Pulmonary artery endothelial cell (primary cell): Measurements from ENCODE around the gene LCE3A. TPM values are rescaled to one million over a fixed set of nuclear protein-coding genes. Genes with fewer than 3 reads are reported as not detected.
"Not testable (repeated sequence)": the region's sequence is repeated elsewhere in the genome, so short reads cannot be mapped to it uniquely, and the experiment has no call there.

Experiments used
- DNase-seq: peaks from one replicate; pipeline ENCODE4 v3.0.0-alpha.2; 2011; ENCODE audit warnings: low read depth, low spot score
- total RNA-seq: library from RNA; depleted of rRNA; stranded (reverse); fragments of >200 nt; gene quantifications from 2 replicates; pipeline ENCODE4 v1.2.3, GENCODE V29; 2014

LCE3A gene, protein sequence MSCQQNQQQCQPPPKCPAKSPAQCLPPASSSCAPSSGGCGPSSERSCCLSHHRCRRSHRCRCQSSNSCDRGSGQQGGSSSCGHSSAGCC
- total RNA-seq: not detected in 2 replicates

DNA sequence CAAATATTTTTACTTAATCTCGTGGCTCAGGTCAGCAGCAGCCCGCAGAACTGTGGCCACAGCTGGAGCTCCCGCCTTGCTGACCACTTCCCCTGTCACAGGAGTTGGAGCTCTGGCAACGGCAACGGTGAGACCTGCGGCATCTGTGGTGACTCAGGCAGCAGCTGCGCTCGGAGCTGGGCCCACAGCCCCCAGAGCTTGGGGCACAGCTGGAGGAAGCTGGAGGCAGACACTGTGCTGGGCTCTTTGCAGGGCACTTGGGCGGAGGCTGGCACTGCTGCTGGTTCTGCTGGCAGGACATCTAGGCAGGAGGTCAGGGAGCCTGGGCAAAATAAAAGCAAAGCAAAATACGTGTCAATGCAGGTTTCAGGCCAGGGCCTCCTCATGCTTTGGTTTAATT, at the start of gene LCE3A:
Gene LCE3A (minus strand): TSS at position 301 of the 400 bp plus-strand sequence. CDS start 0 bp downstream, at position 301.
- no peak for DNase-seq

DNA sequence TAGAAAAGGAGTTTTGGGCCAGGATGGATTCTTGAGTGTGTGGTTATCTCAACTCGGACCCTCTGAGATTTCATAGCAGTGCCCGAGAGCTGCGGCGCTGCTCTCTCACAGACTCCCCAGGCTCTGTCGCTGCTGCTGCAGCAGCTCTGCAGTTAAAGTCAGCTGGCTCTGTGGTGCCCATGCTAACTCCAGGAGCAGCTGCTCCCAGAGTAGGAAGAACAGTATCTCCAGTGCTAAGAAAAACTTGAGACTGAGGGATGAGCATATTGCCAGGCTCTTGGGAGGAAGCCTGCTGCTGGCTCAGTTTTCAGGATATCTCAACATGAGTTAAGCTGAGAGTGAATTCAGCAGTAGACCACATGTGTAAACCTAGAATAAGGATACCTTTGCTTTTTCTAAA, 44.7 kb upstream of the LCE3A start:
- no peak for DNase-seq

DNA sequence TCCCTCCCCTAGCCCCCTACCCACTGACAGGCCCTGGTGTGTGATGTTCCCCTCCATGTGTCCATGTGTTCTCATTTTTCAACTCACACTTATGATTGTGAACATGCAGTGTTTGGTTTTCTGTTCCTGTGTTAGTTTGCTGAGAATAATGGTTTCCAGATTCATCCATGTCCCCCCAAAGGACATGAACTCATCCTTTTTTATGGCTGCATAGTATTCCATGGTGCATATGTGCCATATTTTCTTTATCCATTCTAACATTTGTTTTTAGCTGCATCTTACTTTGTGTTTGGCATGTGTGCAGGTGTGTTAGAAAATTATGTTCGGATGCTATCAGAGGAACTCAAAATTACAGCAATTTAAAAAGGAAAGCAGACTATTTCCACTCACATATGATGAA, 43.3 kb upstream of the LCE3A start:
- DNase-seq: not testable (repeated sequence)

DNA sequence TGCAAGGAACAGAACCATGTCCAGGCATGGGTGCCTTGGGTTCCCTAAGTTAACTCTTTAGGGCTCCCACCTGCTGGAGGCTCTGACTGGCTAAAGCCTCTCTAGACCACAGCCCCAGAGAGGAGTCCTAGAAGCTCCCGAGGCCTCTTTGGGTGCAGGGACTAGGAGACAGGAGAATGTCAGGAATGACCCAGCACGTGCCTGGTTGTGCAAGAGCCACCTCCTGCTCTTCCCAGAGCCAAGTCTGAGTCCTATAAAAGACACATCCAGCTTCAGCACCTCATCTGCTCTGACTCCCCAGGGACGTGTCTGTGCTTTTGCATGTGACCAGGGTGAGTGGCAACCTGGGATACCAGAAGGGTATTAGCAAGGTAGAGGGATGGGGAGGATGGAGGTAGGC, 40.2 kb upstream of the LCE3A start, which contains the start of gene LCE2D:
Gene LCE2D (plus strand): TSS at position 283 of the 400 bp plus-strand sequence. CDS start 726 bp downstream, outside the sequence.
- DNase-seq: no peak

DNA sequence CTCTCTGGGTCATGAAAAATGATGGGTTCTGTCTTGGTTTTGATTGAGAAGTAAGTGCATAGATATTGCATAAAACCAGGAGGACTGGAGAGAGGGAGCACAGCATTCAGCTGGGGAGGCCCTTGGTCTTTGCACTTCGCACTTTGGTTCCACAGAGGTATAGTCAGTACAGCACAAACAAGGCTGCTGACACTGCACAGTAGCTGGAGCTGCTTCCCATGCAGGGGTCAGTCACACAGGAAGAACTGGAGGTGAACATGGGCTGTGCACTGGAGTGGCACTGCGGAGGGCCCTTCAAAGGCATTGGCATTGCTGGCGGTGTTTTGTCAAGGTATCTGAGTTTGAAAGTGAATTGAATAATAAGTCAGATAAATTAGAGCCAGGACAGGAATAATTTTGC, 35.7 kb upstream of the LCE3A start:
- no peak for DNase-seq

DNA sequence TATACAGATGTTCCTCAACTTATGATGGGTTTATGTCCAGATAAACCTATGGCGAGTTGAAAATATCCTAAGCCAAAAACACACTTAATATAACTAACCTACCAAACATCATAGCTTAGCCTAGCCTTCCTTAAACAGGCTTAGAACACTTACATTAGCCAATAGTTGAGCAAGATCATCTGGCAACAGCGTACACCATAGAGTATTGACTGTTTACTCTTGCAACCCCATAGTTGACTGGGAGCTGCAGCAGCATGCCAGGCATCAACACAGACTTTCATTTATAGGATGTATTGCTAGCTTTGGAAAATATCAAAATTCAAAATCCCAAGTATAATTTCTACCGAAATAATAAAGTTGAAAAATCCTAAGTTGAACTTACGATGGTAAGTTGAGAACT, 34.8 kb upstream of the LCE3A start:
- no peak for DNase-seq

DNA sequence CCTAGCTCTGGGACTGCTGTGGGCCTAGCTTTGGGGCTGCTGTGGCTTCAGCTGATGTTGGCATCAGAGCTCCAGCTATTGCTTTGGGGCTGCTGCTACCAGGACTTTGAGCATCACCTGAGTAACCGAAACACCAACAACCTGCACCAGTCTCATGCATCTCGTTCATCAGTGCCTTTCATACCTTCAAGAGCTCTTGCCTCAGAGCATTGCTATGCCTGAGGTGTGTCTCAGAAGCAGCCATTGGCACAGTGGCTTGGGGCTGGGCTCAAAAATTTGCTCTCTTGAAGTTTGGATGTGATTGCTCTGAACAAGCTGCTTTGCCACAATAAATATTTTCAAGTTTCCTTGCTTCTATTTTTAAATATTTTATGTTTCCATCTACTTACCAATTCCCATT, 33.6 kb upstream of the LCE3A start:
- DNase-seq: no peak

DNA sequence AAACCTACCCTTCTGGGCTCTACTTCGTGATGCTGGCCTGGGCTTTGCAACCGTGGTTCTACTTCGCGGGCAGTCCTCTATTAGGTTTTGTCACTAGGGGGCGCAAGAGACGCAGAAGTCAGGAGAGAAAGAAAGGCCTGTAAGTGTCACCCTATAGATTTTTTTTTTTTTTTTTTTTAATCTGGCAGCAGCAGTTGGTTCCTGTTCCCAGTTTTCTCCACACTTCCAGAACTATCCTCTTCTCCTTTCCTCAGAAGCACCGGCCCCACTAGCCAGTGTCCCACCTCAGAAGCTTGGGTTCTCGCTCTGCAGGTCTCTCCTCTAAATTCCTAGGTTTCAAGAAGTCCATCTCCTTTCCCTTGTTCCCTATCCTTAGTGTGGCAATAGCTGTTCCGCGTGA, 31.2 kb upstream of the LCE3A start:
- DNase-seq: peak; percentile 1

DNA sequence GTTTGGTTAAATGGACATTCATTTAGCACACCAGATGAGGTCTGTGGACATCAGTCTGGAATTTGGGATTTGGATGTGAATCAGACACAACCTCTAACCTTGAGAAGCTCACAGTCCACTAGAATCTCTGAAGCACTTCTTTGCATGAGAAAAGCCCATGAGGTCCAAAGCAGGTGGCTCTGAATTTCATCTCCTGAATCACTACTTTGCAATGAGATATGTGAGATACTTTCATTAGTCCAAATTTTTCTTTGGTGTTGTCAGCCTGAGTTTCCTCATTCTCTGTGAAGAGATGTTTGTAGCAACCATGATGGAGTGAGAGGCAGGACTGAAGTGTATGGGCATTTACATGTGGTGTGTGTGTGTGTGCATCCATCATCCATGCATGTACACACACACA, 23.8 kb upstream of the LCE3A start:
- no peak for DNase-seq

DNA sequence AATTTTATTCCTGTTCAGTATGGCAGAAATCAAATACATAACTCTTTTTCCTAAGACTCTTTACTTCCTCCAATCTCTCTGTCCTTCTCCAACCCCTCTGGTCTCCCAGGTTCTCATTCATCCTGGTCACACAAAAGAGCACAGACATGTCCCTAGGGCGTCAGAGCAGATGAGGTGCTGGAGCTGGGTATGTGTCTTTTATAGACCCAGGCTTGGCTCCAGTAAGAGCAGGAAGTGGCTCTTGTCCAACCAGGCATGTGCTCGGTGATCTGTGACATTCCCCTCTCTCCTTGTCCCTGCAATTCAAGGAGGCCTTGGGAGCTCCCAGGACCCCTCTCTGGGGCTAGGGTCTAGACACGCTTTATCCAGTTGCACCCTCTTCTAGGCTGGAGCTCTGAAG, 22.2 kb upstream of the LCE3A start:
- no peak for DNase-seq

DNA sequence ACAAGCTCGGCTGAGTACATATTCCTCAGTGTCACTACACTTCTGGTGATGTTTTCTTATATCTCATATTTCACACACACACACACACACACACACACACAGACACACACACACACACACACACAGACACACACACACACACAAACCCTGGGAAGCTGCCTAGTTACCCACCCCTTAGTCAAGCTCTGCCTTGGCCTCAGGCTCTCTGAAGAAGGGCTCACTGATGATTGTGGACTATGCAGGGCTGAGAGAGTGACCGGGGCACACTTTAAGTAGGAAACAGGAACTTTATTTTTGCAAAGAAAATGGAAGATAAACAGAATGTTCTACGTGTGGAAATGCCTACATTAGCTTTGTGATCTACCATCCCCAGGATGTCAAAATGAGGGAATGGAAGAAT, 21.0 kb upstream of the LCE3A start:
- no peak for DNase-seq

DNA sequence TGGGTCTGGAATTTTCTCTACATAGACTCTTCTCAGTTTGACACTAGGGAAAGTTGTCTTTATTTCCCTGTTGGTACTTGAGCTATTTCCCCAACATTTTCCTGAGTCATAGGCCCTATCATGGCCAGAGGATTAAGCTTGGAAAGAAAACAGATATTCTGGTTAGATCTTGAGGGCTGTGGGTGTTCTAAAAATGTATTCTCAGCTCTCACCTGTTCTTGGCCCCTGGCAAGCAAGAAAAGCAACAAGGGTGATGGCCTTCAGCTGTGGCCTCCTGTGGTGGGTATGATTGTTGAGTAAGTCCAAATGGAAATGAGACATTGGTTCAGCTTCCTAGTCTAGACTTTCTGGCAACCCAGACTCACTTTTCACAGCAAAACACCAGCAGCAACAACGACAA, 17.4 kb upstream of the LCE3A start:
- DNase-seq: no peak

DNA sequence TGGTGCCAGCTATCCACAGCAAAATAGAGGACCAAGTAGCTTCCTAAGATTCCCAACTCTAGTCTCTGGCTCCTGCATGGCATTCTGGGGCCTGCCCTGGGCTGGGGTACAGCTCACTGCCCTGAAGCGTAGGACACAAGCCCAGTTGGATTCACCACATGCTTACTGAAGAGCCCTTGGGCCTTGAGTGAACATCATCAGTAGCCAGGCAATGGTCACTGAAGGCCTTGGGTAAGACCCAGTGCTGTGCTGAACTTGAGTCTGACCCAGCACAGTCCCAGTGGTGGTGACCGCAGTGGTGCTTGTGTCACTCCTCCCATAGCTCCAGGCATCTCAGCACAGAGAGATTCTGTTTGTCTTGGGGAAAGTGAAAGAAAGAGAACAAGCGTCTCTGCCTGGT, 7.7 kb upstream of the LCE3A start:
- DNase-seq: no peak

DNA sequence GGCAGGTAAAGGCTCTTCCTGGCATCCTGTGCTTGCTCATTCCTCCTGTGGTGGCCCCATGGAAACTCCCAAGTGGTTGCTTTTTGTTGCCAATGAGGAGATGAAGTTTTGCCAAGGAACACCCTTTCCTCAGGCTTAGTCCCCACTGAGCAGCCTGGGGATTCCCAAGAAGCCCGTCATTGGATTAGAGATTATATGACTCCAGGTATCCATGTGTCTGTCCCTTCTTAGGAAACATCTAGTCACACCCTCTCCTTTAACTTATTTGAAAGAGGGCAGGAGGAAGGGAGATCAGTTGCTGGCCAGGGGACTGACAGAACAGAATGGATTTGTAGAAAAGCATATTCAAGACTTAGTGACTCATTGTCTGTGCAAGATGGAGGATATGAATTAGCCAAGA, 3.8 kb upstream of the LCE3A start:
- no peak for DNase-seq

DNA sequence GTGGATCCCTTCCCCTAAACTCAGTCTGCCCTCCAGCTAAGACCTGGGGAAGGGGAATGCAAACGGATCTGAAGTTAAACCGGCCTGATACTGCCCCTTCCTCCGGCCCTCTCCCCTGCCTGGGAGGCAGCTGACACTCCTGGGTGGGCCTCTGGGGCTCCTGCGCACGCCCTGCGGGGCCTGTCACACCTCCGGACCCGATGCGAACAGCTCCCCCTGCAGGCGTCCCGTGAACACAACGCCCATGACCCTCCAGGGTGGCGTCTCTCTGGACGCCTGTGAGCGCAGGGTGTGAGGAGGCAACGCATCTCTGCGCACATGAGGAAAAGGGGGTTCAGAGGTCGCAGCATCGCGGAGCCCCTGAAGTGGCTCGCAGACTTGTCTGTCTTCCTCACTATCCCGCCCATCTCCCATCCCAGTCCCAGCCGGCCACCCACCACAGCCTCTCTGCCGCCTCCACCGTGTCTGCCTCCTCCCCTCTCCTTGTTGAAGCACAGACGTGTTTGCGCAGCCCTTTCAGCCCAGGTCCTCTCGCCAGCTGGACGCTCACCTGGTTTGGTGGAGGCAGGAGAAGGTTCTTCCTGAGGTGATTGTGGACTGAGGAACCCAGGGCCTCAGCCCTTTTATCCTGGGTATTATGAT, 421 bp upstream of the LCE3A start:
- no peak for DNase-seq

DNA sequence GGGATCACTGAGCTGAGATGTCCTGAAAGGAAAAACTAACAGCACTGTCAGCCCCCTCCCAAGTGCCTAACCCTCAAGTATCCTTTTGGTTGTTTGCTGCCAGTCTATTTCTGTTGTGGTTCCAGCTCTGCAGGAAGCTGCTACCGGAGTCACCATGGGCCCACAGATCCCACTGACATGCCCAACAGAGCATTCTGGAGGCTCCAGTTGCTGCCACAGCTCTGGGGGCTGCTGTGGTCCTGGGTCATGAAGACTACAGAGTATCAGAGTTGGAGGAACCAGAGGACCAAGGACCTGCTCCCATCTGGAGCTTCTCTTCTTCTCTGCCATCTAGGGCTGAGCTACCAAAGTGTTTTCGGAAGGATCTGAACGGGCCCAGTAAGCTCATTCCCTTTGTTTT, 910 bp downstream of the LCE3A start:
- no peak for DNase-seq

DNA sequence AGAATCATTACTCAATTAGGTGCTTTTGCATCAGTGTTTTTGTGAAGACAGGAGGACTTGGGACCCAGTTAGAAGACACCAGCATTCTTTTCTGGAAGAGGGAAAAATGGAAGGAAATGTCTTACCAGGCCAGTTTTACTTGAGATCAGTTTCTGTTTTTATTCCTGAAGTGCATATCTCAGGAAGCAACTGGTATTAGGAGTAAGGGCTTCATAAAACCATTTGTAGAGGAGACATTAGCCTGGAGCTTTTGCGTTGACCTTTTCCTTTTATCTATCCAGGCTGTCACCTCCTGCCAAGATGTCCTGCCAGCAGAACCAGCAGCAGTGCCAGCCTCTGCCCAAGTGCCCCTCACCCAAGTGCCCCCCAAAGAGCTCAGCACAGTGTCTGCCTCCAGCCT, 9.4 kb downstream of the LCE3A start, which contains the start of gene LCE3B:
Gene LCE3B (plus strand): TSS at position 301 of the 400 bp plus-strand sequence. CDS start 0 bp downstream, at position 301.
- no peak for DNase-seq

DNA sequence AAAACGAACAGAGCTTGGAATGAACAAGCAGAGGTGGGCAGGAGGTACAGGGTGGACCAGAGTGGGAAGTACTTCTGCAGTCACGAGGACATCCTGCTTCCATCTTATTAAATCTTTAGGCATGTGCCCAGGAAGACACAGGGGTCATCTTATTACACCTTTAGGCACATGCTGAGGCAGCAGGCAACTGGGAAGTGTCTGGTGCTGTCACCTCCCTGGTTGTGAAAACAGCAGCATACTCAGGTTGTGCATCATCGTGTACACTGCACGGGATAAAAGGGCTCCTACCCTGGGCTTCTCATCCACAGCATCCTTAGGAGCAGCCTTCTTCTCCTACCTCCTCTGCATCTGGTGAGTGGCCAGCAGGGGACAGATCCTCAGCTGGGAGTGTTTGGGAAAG, 23.0 kb downstream of the LCE3A start, which contains the start of gene LCE3C:
Gene LCE3C (plus strand): TSS at position 301 of the 400 bp plus-strand sequence. CDS start 498 bp downstream, outside the sequence.
- no peak for DNase-seq

DNA sequence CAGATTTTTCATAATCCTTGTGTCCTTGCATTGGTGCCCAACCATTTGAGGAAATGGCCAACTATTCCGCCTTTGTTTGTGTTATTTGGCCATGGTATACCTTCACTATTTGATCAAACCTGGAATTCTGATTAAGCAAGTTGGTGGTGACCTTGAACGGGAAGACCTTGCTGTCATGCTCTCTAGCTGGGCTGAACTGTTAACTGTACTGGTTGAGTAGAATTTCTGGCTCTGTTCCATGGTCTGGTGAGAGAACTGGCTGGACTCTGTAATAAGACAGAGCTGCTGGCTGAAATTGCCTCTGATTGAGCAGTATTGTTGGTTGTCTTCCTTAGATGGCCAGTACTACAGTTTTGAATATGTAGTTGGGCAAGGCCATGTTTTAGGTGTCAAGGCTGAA, 25.9 kb downstream of the LCE3A start:
- no peak for DNase-seq

DNA sequence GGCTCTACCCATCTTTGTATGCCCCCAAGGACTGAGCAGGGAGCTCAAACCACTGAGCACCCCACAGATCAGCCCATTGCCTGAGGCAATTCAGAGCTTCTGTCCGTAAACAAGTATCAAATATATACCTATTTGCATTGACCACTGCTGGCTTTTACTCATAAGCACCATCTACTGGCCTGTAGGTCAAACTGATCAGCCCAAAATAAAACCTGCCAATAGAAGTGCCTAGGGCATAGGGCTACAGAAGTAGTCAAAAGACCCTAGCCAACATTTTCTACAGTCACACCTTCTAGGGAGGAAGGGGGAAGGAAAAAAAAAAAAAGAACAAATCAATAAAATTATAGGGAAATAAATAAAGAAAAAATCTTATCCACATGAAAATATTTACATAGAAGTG, 37.3 kb downstream of the LCE3A start:
- DNase-seq: no peak

DNA sequence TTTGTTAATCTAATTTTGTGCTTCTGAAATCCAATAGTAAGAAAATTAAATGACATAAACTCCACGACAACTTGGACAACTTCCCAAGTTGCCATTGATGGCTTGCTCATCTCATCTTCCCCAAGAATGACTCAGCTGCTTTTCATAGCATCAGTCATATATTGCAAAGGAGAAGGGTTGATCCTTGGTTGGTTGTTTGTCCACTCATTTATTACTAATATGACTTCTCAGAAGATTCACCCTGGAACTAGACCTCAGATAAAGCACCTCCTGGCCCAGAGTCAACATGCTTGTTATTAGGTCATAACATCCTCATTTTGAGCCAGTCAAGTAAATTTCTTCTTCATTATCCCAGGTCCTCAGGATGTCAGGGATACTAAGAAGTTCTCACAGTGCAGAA, 40.3 kb downstream of the LCE3A start:
- no peak for DNase-seq

DNA sequence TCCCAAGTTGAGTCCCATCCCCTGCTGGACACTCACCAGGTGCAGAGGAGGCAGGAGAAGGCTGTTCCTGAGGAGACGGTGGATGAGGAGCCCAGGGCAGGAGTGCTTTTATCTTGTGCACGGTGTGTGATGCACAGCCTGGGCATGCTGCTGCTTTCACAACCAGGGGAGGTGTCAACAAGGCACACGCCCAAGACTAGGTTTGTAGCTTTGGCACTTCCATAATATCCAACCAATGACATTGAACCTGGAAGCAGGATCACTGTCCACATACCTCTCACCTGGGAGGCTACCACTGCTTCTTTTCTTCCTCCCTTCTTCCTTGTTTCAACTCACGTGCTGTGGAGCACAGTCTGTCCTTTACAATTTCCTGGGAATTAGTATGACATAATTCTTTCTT, 42.5 kb downstream of the LCE3A start, which contains the start of gene LCE3D:
Gene LCE3D (minus strand): TSS at position 84 of the 400 bp plus-strand sequence. CDS start 580 bp downstream, outside the sequence.
- DNase-seq: no peak

DNA sequence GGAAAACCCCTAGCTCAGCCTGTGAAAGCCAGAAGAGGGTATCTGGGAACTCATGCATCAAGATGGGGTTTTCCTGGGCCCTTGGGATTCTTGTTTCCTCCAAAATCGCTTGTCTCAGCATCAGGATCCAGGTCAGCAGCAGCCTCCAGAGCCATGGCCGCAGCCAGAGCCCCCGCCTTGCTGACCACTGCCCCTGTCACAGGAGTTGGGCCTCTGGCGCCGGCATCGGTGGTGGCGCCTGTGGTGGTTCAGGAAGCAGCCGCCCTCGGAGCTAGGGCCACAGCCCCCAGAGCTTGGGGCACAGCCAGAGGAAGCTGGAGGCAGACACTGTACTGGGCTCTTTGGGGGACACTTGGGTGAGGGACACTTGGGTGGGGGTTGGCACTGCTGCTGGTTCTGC, 43.4 kb downstream of the LCE3A start:
- DNase-seq: not testable (repeated sequence)
